Retina (tissue), 1 donor: Measurements from ENCODE around the gene C5orf63.
"Not testable (repeated sequence)": the region's sequence is repeated elsewhere in the genome, so short reads cannot be mapped to it uniquely, and the experiment has no call there.

Source experiments
- DNase-seq: peaks from one replicate; pipeline ENCODE4 v3.0.0-alpha.2; 2016

C5orf63 gene

GRCh38 chr5:127072861-127073846, at the start of gene C5orf63:
Gene C5orf63, minus strand, starts transcription at chr5:127073502. Its CDS starts 14,507 bp downstream, at chr5:127058995.
- peak; percentile 87 for DNase-seq

- no peak for DNase-seq
These were observed 39.1 kb upstream of the C5orf63 start for GRCh38 chr5:127112347-127112864.

- DNase-seq = no peak
These were observed 37.8 kb upstream of the C5orf63 start for GRCh38 chr5:127111112-127111511.

- DNase-seq = not testable (repeated sequence)
These were observed 35.4 kb upstream of the C5orf63 start for GRCh38 chr5:127108624-127109260.

GRCh38 chr5:127101935-127102334, 28.6 kb upstream of the C5orf63 start:
- no peak for DNase-seq

GRCh38 chr5:127101533-127101932, 28.2 kb upstream of the C5orf63 start:
- DNase-seq = peak; percentile 6

GRCh38 chr5:127098241-127098640, 24.9 kb upstream of the C5orf63 start:
- DNase-seq = no peak

- no peak for DNase-seq
These were observed 24.0 kb upstream of the C5orf63 start for GRCh38 chr5:127097278-127097677.

- DNase-seq = no peak
These were observed 23.2 kb upstream of the C5orf63 start for GRCh38 chr5:127096328-127096993.

- peak; percentile 44 for DNase-seq
These were observed 21.0 kb upstream of the C5orf63 start for GRCh38 chr5:127094161-127094814.

- no peak for DNase-seq
These were observed 19.4 kb upstream of the C5orf63 start for GRCh38 chr5:127092690-127093089.

- no peak for DNase-seq
These were observed 15.9 kb upstream of the C5orf63 start for GRCh38 chr5:127089191-127089590.

- no peak for DNase-seq
These were observed 14.9 kb upstream of the C5orf63 start for GRCh38 chr5:127088251-127088650.

- DNase-seq = no peak
These were observed 13.3 kb upstream of the C5orf63 start for GRCh38 chr5:127086589-127086988.

GRCh38 chr5:127085796-127086195, 12.5 kb upstream of the C5orf63 start:
- DNase-seq = no peak

GRCh38 chr5:127085371-127085770, 12.1 kb upstream of the C5orf63 start:
- DNase-seq = no peak

- DNase-seq = no peak
These were observed 11.4 kb upstream of the C5orf63 start for GRCh38 chr5:127084656-127085055.

GRCh38 chr5:127083711-127084110, 10.4 kb upstream of the C5orf63 start:
- DNase-seq = no peak

- DNase-seq = no peak
These were observed 6.7 kb upstream of the C5orf63 start for GRCh38 chr5:127079994-127080491.

GRCh38 chr5:127077366-127077765, 4.1 kb upstream of the C5orf63 start:
- DNase-seq = no peak

GRCh38 chr5:127076315-127077129, 3.2 kb upstream of the C5orf63 start:
- no peak for DNase-seq
